ENCODE data around the gene ALPI. TPM values are rescaled to one million over a fixed set of nuclear protein-coding genes. Genes with fewer than 3 reads are reported as not detected.

Gene ALPI
- total and polyA plus RNA-seq, 9 of the 15 experiments (the other 6 are each of a cell fraction or from before 2014, with no cell fraction given), result not detected

DNA sequence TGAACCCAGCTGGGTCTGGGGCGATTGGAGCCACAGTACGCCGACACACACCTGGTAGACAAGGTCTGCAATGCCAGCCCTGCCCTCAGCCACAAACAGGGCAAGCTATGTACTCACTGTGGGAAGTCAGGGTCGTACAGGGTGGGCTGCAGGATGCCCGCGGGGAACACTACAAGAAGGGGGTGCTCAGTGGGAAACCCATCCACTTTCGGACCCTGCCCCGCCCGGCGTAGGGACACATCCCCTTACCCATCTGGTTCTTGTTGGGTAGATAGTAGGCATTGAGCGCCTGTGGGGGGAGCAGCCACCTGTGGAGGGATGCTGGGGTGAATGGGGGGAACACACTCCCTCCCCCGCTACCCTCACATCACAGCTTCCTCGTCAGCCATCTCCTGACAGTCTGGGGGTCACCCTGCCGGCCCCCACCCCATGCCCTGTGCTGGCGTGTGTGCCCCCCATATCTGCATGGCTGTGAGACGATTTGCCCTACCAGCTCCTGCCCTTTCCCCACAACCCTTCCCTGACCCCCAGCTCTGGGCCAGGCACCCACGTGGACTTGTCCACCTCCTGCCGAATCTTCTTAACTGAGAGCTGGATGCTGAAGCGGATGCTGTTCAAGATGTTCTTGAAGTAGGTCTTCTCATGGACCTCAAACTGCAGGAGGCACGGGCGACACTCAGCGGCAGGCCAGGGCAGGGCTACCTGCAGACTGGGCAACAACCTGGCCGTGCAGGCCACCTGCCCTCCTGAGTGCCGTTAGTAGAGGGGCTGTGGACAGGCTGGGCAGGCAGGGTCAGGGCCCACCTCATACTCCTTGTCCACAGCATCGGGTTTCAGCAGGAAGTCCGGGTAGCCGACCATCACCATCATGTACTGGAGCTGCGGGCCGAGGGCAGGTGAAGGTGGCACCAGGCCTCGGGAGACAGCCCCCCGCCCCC, 26.6 kb downstream of the ALPI start:
- in situ Hi-C loops (cut with MboI), result no loop called here
- no peaks in the 10 kb centered on the region for H3K9me1 ChIP-seq (ENCODE audit: control insufficient read depth, insufficient read depth, low read length)
- H3K9ac ChIP-seq (ENCODE audit: insufficient read depth in 1 of 2, low read depth in 2 of 2, low read length in 2 of 2), result no peak overlapping the region
- no peak overlapping the region for H3K4me2 ChIP-seq (ENCODE audit: insufficient read depth, low read length)
- H2AFZ ChIP-seq (ENCODE audit: low read depth, low read length), result no peak overlapping the region
- no peaks in the 10 kb centered on the region for H3K36me3 ChIP-seq (ENCODE audit: control insufficient read depth, insufficient read depth, low read length)
- BruUV-seq (replicated peaks), result no TSS peak
- ChIA-PET CTCF (ENCODE audit: low intra/inter-chr PET ratio) (no interaction called here), POLR2A (no interaction called here)
- no peaks in the 10 kb centered on the region for H3K79me2 ChIP-seq (ENCODE audit: control insufficient read depth, insufficient read depth, low read length)
- 5% methylated on average over 15 of the region's 31 CpGs for WGBS (ENCODE audit: insufficient coverage, low coverage, missing lambda C conversion rate)
- peaks cover 0 to 10% of the 10 kb centered on the region in 2 experiments; a peak in 3 of 5 replicates for H3K27me3 ChIP-seq (ENCODE audit: control insufficient read depth in 2 of 2, insufficient read depth in 2 of 2, low read length in 2 of 2)
- DNase-seq (ENCODE audit: extremely low read depth in 1 of 4, low spot score in 3 of 4) (no peak), FAIRE-seq (no peak), ATAC-seq (no peak)
- peaks cover 0 to 3% of the 10 kb centered on the region in 2 experiments; a peak in 1 of 5 replicates for H3K4me1 ChIP-seq (replicated peaks in 1 of 2; ENCODE audit: control insufficient read depth in 2 of 2, insufficient read depth in 2 of 2, low read length in 2 of 2)
- no peak overlapping the region for H3K4me3 ChIP-seq
- no peak overlapping the region for H3K27ac ChIP-seq (ENCODE audit: extremely low read depth, low read depth, low read length)
- no peaks in the 10 kb centered on the region for H4K20me1 ChIP-seq (replicated peaks; ENCODE audit: control insufficient read depth, insufficient read depth, low read length)
- no peaks in the 10 kb centered on the region for H3K9me3 ChIP-seq (replicated peaks; ENCODE audit: control insufficient read depth, insufficient read depth, low read depth, low read length)
- intact Hi-C loops (cut with micrococcal nuclease), result no loop called here
- TF ChIP-seq, protein P1, sequence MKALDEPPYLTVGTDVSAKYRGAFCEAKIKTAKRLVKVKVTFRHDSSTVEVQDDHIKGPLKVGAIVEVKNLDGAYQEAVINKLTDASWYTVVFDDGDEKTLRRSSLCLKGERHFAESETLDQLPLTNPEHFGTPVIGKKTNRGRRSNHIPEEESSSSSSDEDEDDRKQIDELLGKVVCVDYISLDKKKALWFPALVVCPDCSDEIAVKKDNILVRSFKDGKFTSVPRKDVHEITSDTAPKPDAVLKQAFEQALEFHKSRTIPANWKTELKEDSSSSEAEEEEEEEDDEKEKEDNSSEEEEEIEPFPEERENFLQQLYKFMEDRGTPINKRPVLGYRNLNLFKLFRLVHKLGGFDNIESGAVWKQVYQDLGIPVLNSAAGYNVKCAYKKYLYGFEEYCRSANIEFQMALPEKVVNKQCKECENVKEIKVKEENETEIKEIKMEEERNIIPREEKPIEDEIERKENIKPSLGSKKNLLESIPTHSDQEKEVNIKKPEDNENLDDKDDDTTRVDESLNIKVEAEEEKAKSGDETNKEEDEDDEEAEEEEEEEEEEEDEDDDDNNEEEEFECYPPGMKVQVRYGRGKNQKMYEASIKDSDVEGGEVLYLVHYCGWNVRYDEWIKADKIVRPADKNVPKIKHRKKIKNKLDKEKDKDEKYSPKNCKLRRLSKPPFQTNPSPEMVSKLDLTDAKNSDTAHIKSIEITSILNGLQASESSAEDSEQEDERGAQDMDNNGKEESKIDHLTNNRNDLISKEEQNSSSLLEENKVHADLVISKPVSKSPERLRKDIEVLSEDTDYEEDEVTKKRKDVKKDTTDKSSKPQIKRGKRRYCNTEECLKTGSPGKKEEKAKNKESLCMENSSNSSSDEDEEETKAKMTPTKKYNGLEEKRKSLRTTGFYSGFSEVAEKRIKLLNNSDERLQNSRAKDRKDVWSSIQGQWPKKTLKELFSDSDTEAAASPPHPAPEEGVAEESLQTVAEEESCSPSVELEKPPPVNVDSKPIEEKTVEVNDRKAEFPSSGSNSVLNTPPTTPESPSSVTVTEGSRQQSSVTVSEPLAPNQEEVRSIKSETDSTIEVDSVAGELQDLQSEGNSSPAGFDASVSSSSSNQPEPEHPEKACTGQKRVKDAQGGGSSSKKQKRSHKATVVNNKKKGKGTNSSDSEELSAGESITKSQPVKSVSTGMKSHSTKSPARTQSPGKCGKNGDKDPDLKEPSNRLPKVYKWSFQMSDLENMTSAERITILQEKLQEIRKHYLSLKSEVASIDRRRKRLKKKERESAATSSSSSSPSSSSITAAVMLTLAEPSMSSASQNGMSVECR (CRISPR knock-in tag; IDR thresholded peaks at IDR 0.05), result no peak
- TF ChIP-seq, protein P2, sequence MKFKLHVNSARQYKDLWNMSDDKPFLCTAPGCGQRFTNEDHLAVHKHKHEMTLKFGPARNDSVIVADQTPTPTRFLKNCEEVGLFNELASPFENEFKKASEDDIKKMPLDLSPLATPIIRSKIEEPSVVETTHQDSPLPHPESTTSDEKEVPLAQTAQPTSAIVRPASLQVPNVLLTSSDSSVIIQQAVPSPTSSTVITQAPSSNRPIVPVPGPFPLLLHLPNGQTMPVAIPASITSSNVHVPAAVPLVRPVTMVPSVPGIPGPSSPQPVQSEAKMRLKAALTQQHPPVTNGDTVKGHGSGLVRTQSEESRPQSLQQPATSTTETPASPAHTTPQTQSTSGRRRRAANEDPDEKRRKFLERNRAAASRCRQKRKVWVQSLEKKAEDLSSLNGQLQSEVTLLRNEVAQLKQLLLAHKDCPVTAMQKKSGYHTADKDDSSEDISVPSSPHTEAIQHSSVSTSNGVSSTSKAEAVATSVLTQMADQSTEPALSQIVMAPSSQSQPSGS (CRISPR knock-in tag; IDR thresholded peaks at IDR 0.05), result no peak
- TF ChIP-seq KLF13 (tag; IDR thresholded peaks at IDR 0.05; ENCODE audit: borderline replicate concordance, low read depth) (no peak), ZNF583 (CRISPR knock-in tag; IDR thresholded peaks at IDR 0.05) (no peak), MECOM (CRISPR knock-in tag; IDR thresholded peaks at IDR 0.05) (no peak), HDAC8 (tag; IDR thresholded peaks at IDR 0.05) (no peak), ZNF354B (CRISPR knock-in tag; IDR thresholded peaks at IDR 0.05) (no peak), LEF1 (IDR thresholded peaks at IDR 0.05) (no peak), HOXB6 (CRISPR knock-in tag; IDR thresholded peaks at IDR 0.05; ENCODE audit: borderline replicate concordance) (no peak), NRF1 (conservative IDR thresholded peaks at IDR 0.05 in 1 of 2, IDR thresholded peaks at IDR 0.05 in 1 of 2) (no peak), SIRT6 (IDR thresholded peaks at IDR 0.05; ENCODE audit: low read depth, low read length) (no peak), TAF7 (tag; IDR thresholded peaks at IDR 0.05) (no peak), NUFIP1 (IDR thresholded peaks at IDR 0.05; ENCODE audit: partially characterized antibody) (no peak), ZNF253 (CRISPR knock-in tag; conservative IDR thresholded peaks at IDR 0.05) (no peak)
- TF ChIP-seq, protein P3, sequence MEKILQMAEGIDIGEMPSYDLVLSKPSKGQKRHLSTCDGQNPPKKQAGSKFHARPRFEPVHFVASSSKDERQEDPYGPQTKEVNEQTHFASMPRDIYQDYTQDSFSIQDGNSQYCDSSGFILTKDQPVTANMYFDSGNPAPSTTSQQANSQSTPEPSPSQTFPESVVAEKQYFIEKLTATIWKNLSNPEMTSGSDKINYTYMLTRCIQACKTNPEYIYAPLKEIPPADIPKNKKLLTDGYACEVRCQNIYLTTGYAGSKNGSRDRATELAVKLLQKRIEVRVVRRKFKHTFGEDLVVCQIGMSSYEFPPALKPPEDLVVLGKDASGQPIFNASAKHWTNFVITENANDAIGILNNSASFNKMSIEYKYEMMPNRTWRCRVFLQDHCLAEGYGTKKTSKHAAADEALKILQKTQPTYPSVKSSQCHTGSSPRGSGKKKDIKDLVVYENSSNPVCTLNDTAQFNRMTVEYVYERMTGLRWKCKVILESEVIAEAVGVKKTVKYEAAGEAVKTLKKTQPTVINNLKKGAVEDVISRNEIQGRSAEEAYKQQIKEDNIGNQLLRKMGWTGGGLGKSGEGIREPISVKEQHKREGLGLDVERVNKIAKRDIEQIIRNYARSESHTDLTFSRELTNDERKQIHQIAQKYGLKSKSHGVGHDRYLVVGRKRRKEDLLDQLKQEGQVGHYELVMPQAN (IDR thresholded peaks at IDR 0.05; ENCODE audit: borderline replicate concordance), result no peak

All from K562 (cell line).